ENCODE data around the gene TBC1D32. TPM values are rescaled to one million over a fixed set of nuclear protein-coding genes. Genes with fewer than 3 reads are reported as not detected.

The TBC1D32 gene
- total and polyA plus RNA-seq, 4 donors = 0.51 to 2.8 (median 1.7) TPM

- no peaks in the 10 kb centered on the region for H3K27me3 ChIP-seq (ENCODE audit: control insufficient read depth in 4 of 4, insufficient read depth in 4 of 4, low read length in 3 of 4)
- no peak overlapping the region for H3K9ac ChIP-seq (ENCODE audit: low read depth in 1 of 2, low read length in 2 of 2)
- TF ChIP-seq ATF3 (IDR thresholded peaks at IDR 0.05) = no peak
- no peak for TF ChIP-seq FOXA1 (IDR thresholded peaks at IDR 0.05)
- no peak for TF ChIP-seq REST (IDR thresholded peaks at IDR 0.05)
- H3K9me3 ChIP-seq (ENCODE audit: control insufficient read depth in 4 of 4, low read length in 3 of 4) = no peaks in the 10 kb centered on the region
- no peak overlapping the region for H3K27ac ChIP-seq (ENCODE audit: low read depth in 1 of 2, low read length in 2 of 2)
- no peak for DNase-seq (ENCODE audit: low spot score)
- H3K4me3 ChIP-seq (ENCODE audit: low read depth in 1 of 3, low read length in 3 of 3) = no peak overlapping the region
- 55% methylated on average over 1 of the region's 1 CpG for WGBS
- H3K4me1 ChIP-seq (ENCODE audit: control insufficient read depth in 4 of 4, insufficient read depth in 4 of 4, low read length in 3 of 4) = no peaks in the 10 kb centered on the region
- no peaks in the 10 kb centered on the region for H3K36me3 ChIP-seq (ENCODE audit: control insufficient read depth in 4 of 4, insufficient read depth in 3 of 4, low read depth in 1 of 4, low read length in 3 of 4)
Measured at GRCh38 chr6:121188356-121188755, 145.9 kb downstream of the TBC1D32 start.

- 89% methylated on average over 1 of the region's 1 CpG for WGBS
- no peak overlapping the region for H3K4me3 ChIP-seq (ENCODE audit: low read depth in 1 of 3, low read length in 3 of 3)
- TF ChIP-seq ZBTB33 (IDR thresholded peaks at IDR 0.05) = no peak
- TF ChIP-seq CTCF (IDR thresholded peaks at IDR 0.05; ENCODE audit: low read depth, low read length, missing input control) = no peak
- no peak for TF ChIP-seq MAX (IDR thresholded peaks at IDR 0.05)
- no peak for TF ChIP-seq EGR1 (IDR thresholded peaks at IDR 0.05; ENCODE audit: low read depth in 2 of 2)
- TF ChIP-seq FOXA1 (IDR thresholded peaks at IDR 0.05) = no peak
- TF ChIP-seq RAD21 (IDR thresholded peaks at IDR 0.05) = no peak
- no peak for TF ChIP-seq NR2F2 (IDR thresholded peaks at IDR 0.05)
- no peak for TF ChIP-seq SP1 (IDR thresholded peaks at IDR 0.05)
- no peak for TF ChIP-seq HNF4G (IDR thresholded peaks at IDR 0.05)
- TF ChIP-seq GABPA (IDR thresholded peaks at IDR 0.05 in 1 of 2, conservative IDR thresholded peaks at IDR 0.05 in 1 of 2) = no peak
- no peak for TF ChIP-seq YY1 (IDR thresholded peaks at IDR 0.05)
- no peaks in the 10 kb centered on the region for H3K36me3 ChIP-seq (ENCODE audit: control insufficient read depth in 4 of 4, insufficient read depth in 3 of 4, low read depth in 1 of 4, low read length in 3 of 4)
- no peaks in the 10 kb centered on the region for H3K4me1 ChIP-seq (ENCODE audit: control insufficient read depth in 4 of 4, insufficient read depth in 4 of 4, low read length in 3 of 4)
- no peaks in the 10 kb centered on the region for H3K27me3 ChIP-seq (ENCODE audit: control insufficient read depth in 4 of 4, insufficient read depth in 4 of 4, low read length in 3 of 4)
- no peak overlapping the region for H3K9ac ChIP-seq (ENCODE audit: low read depth in 1 of 2, low read length in 2 of 2)
- H3K27ac ChIP-seq (ENCODE audit: low read depth in 1 of 2, low read length in 2 of 2) = no peak overlapping the region
- no peak for DNase-seq (ENCODE audit: low spot score)
- H3K9me3 ChIP-seq (ENCODE audit: control insufficient read depth in 4 of 4, low read length in 3 of 4) = no peaks in the 10 kb centered on the region
Measured at GRCh38 chr6:121187833-121188200, 146.5 kb downstream of the TBC1D32 start.
